ENCODE measurements around the gene LAMA2. TPM values are rescaled to one million over a fixed set of nuclear protein-coding genes. Genes with fewer than 3 reads are reported as not detected.

Gene LAMA2
- total RNA-seq, 1 donor from 2014 or later = 1.4 TPM

GRCh38 chr6:129179283-129179682 lies 296.3 kb downstream of the LAMA2 start:
- no peak for TF ChIP-seq CTCF (IDR thresholded peaks at IDR 0.05; ENCODE audit: insufficient read depth, low read length, poor library complexity, severe bottlenecking)
- Histone ChIP-seq H3K4me3 (ENCODE audit: low read depth, low read length) (no peak overlapping the region), H3K27me3 (ENCODE audit: control insufficient read depth, insufficient read depth, low read length) (no peaks in the 10 kb centered on the region), H3K36me3 (ENCODE audit: control insufficient read depth, insufficient read depth, low read length) (no peaks in the 10 kb centered on the region)
- no peak for DNase-seq (ENCODE audit: low read depth)

DNA sequence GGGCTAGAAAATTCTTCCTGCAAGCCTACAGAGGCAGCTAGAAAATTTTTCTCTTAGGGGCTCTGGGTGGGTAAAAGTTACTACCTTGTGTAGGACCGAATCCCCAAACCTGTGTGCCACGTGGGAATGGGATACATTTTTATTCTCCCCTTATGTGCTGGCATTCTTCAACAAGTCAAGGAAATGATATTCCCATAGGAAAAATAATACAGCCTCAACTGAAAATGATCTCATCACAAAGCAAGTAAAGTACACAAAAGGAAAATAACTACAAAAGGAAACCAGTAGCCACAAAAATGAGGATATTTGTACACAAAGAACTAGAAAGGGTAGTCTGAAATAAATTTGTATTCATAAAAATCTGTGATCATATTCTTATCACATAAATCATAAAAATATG lies 298.1 kb downstream of the LAMA2 start:
- Histone ChIP-seq H3K4me3 (ENCODE audit: low read depth, low read length) (no peak overlapping the region), H3K36me3 (ENCODE audit: control insufficient read depth, insufficient read depth, low read length) (no peaks in the 10 kb centered on the region), H3K27me3 (ENCODE audit: control insufficient read depth, insufficient read depth, low read length) (no peaks in the 10 kb centered on the region)
- TF ChIP-seq CTCF (IDR thresholded peaks at IDR 0.05; ENCODE audit: insufficient read depth, low read length, poor library complexity, severe bottlenecking) = no peak
- no peak for DNase-seq (ENCODE audit: low read depth)

DNA sequence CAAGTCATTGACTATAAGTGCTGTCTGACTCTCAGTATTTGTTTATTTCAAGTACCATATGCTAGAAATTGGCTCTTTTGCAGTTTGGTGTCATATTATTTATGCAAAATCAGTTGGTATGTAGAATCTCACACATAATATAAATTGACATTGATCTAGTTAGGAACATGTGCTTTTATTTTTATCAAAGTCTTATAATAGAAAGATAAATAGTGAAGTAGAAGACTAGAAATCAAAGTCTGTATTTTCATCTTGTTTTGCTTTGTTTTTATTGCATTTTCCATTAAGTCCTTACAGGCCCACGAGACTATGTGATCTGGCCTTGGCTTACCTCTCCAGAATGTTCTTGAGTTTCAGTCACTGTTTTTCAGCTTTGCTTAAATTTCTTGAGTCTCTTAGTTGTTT lies 300.3 kb downstream of the LAMA2 start:
- DNase-seq (ENCODE audit: low read depth) = no peak
- Histone ChIP-seq H3K27me3 (ENCODE audit: control insufficient read depth, insufficient read depth, low read length) (no peaks in the 10 kb centered on the region), H3K4me3 (ENCODE audit: low read depth, low read length) (no peak overlapping the region), H3K36me3 (ENCODE audit: control insufficient read depth, insufficient read depth, low read length) (no peaks in the 10 kb centered on the region)
- no peak for TF ChIP-seq CTCF (IDR thresholded peaks at IDR 0.05; ENCODE audit: insufficient read depth, low read length, poor library complexity, severe bottlenecking)

DNA sequence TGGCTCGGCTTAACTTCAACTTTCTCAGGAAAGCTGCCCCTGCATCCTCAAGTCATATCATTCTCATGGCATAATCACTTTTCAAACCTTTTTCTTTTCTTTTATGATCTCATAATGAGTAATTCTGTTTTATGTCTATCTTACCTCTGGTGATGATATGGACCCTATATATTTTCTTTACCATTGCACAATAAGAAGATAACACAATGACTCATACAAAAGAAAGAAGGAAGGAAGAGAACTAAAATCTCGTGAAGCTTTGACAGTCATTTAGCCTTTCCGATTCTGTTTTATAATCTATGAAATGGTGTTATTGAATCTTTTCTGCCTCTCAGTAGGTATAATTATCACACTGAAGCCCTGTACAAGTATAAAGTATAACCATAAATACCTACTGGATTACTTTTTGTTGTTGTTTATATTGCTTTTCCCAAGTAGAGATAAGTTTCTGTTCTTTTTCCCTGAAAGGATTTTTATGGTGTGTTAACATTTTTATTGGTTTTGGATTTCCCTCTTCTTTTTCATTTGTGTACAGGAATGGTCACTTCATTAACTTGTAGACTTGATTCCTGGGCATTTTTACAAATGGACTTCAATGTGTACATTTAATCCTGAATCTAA lies 300.9 kb downstream of the LAMA2 start:
- DNase-seq (ENCODE audit: low read depth) = no peak
- Histone ChIP-seq H3K4me3 (ENCODE audit: low read depth, low read length) (no peak overlapping the region), H3K27me3 (ENCODE audit: control insufficient read depth, insufficient read depth, low read length) (no peaks in the 10 kb centered on the region), H3K36me3 (ENCODE audit: control insufficient read depth, insufficient read depth, low read length) (no peaks in the 10 kb centered on the region)
- no peak for TF ChIP-seq CTCF (IDR thresholded peaks at IDR 0.05; ENCODE audit: insufficient read depth, low read length, poor library complexity, severe bottlenecking)

- TF ChIP-seq CTCF (IDR thresholded peaks at IDR 0.05; ENCODE audit: insufficient read depth, low read length, poor library complexity, severe bottlenecking) = no peak
- H3K4me3 ChIP-seq (ENCODE audit: low read depth, low read length) = no peak overlapping the region
- no peak for DNase-seq (ENCODE audit: low read depth)
- no peaks in the 10 kb centered on the region for H3K36me3 ChIP-seq (ENCODE audit: control insufficient read depth, insufficient read depth, low read length)
- H3K27me3 ChIP-seq (ENCODE audit: control insufficient read depth, insufficient read depth, low read length) = no peaks in the 10 kb centered on the region
These were observed 301.4 kb downstream of the LAMA2 start for GRCh38 chr6:129184324-129184723.

GRCh38 chr6:129184808-129185366 lies 301.9 kb downstream of the LAMA2 start:
- no peaks in the 10 kb centered on the region for H3K27me3 ChIP-seq (ENCODE audit: control insufficient read depth, insufficient read depth, low read length)
- H3K4me3 ChIP-seq (ENCODE audit: low read depth, low read length) = no peak overlapping the region
- no peak for TF ChIP-seq CTCF (IDR thresholded peaks at IDR 0.05; ENCODE audit: insufficient read depth, low read length, poor library complexity, severe bottlenecking)
- H3K36me3 ChIP-seq (ENCODE audit: control insufficient read depth, insufficient read depth, low read length) = no peaks in the 10 kb centered on the region
- no peak for DNase-seq (ENCODE audit: low read depth)

Measured in kidney epithelial cell (primary cell).